TTC549 (cell line): ENCODE measurements around the gene B4GALT5.
"Not testable (repeated sequence)": the region's sequence is repeated elsewhere in the genome, so short reads cannot be mapped to it uniquely, and the experiment has no call there.

ENCODE experiments used
- FAIRE-seq: peaks from 2 replicates; lab custom pipeline; 2012; peaks lifted over from hg19 to GRCh38; lab: Jason Lieb, UNC

B4GALT5 gene

DNA sequence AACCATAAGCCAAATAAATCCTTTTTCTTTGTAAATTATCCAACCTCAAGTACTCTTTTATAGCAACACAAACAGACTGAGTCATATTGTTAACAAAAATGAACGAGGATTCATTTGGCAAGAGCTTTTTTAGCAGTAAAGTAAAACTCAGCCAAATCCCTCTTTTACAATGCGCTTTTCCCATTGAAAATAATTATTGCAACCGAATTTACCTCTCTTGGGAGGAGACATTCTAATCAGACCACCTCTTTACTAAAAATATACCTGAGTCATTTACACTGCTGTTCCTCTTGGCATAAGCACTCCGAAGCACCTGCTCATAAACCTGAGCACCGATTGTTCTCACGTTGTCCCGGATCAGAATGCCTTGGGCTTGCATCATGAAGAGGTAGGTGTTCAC, 57.4 kb downstream of the B4GALT5 start:
- no peak for FAIRE-seq

DNA sequence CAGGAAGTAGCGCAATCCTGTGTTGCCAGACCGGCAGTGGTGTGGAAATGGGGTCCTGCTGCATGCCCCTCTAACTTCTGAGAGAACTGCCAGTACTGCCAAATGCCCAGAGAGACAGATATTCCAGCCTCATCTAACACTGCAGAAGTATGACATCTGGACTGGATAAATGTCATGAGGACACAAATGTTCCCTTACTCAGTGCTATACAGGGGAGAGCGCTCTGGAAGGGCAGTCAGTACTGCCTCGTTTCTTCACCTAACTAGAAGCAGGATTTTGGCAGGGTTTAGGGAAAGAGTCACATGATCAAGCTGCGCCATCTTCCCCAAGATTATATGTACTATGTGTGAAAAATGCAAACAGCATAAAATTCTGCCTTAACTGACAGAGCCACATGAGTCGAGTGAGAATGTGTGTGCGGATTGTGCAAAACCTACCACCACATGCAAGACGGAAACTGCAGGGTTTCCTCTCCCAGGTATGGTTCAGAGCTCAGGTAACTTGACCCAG, 59.7 kb downstream of the B4GALT5 start:
- FAIRE-seq = no peak

DNA sequence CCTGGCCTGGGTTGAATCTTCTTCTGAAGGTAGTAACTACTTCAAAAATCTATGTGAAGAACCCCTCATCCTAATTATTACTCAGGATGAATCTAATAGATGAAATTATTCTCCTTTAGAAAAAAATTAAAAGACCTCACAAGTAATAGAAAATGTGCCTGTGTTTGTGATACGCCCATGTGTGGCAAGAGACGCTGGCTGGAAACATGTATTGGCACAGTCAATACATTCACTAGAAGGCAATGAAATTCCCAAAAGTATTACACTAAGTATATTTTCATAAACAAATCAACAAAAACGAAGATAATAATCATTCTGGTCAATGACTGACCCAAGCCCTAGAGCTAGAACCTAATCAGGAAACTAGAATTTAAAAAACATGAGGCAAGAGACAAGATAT, 64.0 kb downstream of the B4GALT5 start:
- FAIRE-seq = no peak

DNA sequence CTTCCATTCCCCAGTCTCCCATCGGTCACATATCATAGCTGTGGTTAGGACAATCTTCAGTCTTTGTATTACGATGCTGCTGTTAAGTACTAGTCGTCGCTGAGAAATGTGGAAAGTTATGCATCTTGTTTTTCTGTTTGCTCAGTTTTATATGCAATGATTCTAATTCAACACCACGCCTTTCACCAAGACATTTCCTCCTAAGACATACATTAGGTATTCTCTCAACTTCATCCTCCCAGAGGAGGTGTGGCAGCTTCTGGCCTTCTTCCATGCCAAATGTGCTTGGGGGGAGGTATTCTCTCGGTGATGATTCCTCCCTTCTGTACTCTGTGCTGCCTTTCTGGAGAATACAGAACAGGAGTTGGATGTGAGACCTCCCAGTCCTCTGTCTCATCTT, 66.1 kb downstream of the B4GALT5 start:
- FAIRE-seq = no peak

DNA sequence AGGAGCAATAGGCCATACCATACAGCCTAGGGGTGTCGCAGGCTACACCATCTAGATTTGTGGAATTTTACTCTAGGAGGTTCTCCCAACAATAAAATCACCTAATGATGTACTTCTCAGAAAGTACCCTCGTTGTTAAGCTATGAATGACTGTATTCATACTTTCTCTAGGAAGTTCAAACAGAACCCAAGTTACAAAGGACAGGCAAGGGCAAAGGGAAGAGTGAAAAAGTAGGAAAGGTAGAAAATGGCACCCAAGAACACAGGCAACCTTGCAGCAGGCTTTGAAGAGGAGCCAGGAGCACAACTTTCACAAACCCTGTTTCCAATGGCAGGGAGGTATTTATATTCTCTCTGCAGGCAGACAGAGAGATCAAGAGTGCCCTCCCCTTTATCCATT, 67.2 kb downstream of the B4GALT5 start:
- FAIRE-seq = no peak

DNA sequence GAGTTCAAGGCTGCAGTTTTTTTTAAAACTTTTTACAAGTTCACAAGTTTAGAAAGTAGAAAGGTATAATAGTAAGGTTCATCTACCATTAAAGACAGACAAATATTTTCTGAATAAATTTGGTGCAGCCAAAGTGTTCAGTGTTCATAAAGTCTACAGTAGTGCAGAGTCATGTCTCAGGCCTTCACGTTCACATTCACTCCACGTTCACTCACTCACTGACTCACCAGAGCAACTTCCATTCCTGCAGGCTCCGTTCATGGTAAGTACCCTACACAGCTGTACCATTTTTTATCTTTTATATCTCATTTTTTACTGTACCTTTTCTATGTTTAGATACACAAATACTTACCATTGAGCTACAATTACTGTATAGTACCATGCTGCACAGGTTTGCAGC, 67.6 kb downstream of the B4GALT5 start:
- FAIRE-seq = no peak

DNA sequence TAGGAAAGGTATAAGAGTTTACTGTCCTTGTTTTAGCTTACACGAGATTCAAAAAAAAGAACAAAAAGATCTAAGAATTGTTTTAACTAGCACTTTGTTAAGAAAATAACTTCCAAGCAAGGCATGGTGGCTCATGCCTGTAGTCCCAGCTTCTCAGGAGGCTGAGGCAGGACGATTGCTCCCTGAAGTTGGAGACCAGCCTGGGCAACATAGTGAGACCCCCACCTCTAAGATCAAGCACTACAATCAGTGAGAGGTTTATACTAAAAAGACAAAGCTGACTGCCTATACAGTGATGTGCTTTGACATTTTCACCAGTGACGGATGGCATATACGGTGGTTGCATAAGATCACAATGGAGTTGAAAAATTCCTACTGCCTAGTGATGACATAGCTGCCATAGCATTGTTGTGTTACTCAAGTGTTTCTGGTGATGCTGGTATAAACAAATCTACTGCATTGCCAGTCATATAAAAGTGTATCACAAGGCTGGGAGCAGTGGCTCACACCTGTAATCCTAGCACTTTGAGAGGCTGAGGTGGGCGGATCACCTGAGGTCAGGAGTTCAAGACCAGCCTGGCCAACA, 68.6 kb downstream of the B4GALT5 start:
- FAIRE-seq = no peak

DNA sequence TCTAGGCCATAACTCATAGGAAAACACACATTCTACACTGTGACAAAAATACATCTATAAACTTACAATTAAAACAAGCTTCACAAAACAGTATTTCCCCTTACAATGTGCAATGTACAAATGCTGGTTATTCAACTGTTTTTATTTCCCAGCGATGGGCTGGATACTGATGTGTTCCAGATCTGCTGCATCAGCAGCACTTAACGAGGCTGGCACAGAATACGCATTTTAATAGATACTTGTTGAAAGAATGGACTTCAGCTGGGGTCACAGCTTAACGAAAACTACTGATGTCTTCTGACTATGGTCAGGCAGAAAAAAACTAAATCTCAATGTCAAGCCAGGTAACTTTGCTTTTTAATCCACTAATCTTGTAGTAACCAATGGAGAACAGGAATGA, 70.9 kb downstream of the B4GALT5 start:
- FAIRE-seq = no peak

DNA sequence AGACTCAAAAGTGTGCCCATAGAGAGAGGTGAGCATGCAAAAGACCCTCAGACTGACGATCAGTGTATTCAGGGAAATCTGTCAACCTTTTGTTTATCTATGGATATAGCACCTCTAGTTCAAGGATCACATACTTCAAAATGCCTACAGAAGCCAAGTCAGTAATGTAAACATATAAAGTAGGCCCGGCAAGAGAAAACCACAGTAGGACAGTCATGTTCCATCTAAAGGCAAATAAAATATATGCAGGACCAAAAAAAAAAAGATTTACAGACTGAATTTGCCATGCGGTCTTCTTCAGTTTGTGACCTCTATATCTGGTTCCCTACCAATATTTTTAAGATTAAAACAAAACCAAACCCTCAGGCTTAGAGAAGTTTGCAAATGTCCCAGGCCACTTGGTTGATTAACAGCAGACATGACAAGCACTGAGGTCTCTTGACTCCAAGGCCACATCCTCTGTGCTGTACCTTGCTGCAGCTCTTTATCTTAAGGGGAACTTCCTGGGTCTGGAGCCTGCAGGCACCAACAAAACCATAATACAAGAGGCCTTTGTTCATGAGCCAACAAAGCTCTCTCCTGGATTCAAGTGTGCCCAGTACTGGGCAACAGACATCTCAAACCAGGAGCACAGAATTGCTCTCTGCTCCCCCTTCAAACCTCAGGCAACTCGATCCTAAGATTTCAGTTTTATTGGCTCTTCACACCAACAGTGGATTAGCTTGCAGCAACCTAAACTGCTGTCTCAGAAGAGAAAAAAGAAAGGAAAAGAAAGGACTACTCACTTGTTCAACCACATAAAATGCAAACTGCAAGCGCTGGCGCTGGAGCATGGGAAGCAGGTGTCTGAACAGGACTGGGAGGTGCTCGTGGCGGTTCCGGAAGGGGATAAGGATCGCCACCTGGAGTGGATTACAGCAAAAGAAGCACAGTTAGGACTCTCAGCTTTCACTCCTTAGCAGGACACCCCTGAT, 71.7 kb downstream of the B4GALT5 start:
- FAIRE-seq = no peak

DNA sequence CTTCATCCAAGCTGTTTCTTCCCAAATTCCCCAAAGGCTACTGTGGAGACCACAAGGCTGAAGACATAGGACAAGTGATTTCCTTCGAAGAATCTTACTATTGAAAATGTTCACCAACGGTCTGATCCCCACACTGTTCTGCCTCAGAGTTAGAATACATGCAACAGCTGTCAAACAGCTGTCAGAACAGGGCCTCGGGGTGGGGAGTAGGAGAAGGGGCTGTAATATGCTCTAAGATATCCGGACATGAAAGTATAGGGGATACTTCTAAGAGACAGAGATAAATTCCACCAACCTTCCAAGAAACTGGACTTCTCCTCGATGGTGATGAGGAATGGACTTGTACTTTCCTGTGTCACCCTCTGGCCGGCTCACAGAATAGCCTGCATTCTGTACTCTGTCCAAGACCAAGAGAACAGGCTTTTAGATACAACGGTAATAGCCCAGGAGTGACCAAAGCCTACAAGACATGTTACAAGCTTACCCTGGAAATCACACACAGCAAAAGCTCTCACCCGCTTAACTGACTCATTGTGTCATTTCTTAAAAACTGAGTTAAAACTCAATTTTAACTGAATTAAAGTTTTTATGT, 76.5 kb downstream of the B4GALT5 start:
- no peak for FAIRE-seq

DNA sequence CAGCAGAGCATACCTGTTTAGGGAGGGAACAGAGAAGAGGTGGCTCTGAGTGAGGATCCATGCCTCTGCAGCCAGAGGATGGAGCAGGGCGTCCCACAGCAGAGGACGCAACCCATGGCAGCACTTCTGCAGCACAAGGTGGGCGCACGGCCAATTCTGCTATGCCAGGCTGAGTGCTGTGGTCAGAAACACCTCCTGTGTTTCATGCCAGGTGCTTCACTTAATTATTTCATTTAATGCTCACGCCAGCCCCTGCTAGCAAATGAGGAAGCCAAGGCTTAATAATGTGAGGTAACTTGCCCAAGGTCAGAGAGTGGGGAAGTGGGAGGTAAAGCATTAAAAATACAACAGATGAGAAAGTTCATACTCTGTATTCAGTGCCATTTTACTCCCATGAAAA, 77.2 kb downstream of the B4GALT5 start:
- FAIRE-seq = no peak

DNA sequence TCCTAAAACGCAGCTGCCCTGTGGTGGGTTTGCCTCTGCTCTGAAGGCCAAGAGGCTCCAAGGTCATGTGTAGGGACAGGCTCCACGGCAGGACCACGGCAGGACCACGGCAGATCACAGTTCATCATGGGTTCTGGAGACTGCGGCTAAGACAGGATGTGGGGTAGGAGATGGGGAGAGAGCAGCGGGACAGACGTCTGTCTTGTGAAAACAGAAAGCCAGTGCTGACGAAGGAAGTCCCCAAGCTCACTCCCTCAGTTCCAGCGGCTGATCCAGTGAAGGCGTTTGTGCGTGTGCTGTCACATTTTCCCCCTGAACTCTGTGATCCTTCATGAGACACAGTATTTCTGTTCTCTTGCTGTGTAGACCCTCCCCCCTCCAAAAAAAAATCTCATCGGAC, 77.8 kb downstream of the B4GALT5 start:
- no peak for FAIRE-seq

DNA sequence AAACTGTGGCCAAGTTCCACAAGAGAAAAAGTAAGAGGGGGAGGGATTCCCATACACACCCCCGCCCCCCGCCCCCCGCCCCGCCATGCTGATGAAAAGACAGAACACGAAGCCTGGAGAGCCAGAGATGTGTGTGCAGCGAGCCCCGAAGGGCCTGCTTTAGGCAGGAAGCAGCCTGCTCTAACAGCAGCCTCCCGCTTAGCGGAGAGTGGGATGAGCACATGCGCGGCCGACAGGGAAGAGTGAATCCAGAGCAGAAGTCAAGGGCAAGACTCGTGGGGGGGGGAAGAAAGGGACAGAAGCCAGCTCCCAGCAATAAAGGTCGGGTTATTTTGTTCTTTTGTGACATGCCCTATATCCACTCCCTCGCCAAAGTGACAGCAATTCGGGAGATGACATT, 78.5 kb downstream of the B4GALT5 start:
- no peak for FAIRE-seq

DNA sequence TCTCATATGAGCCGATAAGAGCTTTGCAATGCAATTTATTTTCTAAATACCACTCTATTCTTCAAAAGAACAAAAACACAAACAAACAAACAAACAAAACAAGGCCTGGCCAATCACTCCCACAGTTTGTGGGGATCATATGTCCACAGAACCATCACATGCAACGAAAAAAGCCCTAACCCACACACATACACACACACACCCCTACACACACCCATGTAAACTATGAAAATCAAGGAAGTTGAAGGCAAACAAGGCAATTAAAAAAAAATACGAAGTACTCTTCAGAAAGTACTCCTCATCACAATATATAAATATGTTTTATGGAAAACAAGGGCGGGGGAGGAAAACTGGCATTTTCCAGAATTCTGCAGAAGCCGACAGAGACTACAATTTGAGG, 79.6 kb downstream of the B4GALT5 start:
- FAIRE-seq = no peak

DNA sequence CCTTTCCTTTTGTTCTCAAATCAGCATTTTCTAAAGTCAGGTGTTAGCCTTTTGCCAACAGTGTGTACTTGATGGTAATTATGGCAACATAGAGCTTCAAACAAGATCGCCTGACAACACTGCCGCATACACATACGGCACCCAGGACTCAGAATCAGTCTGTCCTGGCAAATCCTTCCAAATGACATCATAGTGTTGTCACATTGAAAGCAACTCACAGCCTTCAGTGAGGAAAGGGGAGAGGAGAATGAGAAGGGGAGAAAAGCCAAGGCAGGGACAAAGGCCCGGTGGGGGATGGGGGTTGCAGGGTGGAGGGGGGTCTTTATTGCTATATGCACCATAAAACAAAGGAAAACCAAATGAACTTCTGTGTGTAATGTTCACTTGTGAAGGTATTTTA, 80.0 kb downstream of the B4GALT5 start:
- FAIRE-seq = no peak

DNA sequence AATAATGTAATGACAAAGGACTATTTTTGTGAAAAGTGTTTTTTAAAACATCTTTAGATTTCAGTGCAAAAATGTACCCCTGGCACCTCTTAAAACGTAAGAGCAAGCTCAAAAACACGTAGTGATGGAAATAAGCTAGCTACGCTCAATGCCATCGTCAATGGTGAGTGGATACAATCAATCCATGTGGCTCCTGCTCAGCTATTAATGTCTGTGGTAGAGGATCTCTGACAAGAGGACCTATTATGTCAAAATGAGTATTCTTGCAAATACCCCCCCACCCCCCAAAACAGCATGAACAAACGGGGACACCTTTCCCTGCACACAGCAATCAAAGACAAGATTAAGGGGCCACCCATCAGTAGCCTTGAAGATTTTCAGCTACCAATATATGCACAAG, 80.7 kb downstream of the B4GALT5 start:
- no peak for FAIRE-seq

DNA sequence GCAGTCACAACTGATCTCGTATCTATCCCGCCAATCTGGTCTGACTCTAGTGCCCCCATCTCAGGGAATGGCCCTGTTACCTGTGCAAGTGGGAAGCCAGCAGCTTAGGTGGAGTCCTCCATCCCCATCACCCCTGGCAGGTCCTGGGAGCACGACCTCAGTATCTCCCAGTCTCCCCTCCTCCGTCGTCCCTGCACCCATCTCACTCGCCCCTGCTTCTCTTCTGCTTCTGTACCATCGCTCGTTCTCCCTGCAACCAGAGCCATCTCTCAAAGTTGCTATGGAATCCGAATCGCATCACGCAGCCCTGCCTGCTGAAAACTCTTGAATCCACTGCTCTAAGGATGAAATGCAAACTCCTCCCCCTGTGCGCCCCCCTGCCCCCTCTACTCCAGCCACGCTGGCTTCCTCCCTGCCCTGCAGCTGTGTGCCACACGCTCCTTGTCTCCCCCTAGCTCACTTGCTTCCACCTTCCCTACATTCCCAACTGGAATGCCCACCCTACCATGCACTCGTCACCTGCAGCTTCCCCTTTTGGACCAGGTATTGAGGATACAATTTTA, 81.7 kb downstream of the B4GALT5 start:
- FAIRE-seq = no peak

DNA sequence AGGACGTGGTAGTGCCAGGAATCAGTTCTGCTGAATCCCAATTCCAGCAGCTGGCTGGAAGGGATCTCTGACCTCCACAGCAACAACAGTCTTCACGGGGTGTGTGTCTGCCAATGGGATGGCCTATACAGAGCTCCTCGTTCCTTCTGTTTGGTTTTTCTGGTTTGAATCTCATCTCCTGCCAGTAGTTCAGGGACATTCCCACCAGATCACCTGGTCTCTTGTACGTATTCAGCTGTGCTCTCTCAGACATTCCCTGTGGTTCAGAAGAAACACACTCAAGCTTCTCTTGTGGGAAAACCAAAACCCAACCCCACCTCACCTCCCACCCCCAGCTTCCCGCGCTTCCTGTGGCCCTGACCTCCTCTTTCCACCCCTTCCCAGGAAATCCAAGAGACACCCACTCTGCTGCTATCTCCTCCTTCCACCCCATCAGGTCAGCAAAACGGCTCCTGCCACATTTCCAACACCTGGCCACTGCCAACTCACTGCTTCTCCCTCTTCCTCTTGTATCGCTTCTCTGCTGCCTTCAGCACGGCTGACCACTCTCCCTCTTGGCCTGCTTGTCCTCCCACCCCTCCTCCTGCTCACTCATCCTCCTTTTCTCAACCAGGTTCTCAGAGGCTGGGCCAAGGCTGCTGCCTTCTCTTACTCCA, 82.5 kb downstream of the B4GALT5 start:
- FAIRE-seq = no peak

DNA sequence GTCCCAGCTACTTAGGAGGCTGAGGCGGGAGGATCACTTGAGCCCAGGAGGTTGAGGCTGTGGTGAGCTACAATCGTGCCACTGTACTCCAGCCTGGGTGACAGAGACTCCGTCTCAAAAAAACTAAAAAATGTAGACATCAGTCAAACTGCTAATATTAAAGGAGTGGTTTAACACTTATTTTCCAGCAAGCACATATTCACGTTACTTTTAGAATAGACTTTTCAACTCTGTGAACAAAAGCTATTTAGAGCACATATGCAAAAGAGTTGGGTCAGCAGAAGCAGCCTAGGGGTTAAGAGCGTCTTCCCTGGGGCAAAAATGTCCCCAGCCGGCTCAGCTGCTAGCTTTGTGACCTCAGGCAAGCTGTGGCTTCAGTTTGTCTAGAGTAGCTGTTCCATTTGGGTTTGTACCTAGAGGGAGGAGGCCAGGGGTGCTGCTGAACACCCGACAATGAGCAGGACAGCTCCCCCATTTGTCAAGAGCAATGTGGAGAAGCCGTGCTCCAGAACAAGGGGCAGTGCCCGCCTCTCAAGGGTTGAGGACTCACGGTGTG, 83.2 kb downstream of the B4GALT5 start:
- no peak for FAIRE-seq

DNA sequence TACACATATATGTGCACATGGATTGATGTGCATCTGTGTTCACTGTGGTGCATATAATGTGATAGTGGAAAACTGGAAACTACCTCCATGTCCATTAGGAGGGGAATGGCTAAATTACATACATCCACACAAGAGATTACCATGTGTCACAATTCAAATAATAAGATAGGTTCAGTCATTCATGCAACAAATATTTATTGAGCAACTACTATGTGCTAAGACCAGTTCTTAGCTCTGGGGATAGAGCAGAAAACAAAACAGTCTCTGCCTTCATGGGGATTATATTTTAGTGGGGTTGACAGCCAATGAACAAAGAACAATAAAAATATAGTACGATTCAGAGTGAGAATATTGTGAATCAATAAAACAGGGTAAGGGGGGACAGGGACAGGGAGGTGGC, 84.1 kb downstream of the B4GALT5 start:
- no peak for FAIRE-seq

DNA sequence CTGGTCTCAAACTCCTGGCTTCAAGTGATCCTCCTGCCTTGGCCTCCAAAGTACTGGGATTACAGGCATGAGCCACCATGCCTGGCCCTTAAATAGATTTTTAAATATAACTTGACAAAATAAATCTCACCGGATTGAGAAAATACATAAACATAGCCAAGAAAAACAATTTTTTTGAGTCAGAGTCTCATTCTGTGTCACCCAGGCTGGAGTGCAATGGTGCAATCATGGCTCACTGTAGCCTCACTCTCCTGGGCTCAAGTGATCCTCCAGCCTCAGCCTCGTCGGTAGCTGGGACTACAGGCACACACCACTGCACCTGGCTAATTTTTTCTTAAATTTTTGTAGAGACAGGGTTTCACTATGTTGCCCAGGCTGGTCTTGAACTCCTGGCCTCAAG, 85.4 kb downstream of the B4GALT5 start:
- not testable (repeated sequence) for FAIRE-seq

DNA sequence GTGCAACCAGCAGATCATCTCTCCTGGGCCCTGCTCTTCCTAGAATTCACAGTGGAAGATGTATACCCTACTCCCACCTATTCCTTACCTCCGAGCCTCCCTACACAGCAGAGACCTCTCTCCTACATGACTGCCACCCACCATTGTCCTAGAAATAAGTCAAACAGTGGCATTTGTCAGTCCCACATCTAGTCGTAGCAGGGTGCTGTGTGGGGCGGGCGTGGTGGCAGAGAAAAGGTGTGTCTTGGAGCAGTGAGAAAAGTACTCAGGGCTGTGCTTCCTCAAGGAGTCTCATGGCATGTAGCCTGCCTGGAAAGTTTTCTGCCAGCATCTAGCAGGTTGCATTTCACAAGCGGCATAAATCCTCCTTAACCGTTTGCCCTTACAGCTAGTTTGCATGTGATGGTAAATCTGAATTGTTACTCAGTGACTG, 86.3 kb downstream of the B4GALT5 start:
- FAIRE-seq = no peak
